DND-41 (cell line): ENCODE measurements around the gene TIMD4.

Experiments
- EZH2 ChIP-seq: IDR thresholded peaks from 3 replicates; pipeline ENCODE4 v1.6.1; 2012; ENCODE audit warnings: borderline replicate concordance, low read depth, mild to moderate bottlenecking, moderate library complexity, low read length, inconsistent platforms; ENCODE audit not compliant: severe bottlenecking
- TF ChIP-seq, protein P1 (sequence below): IDR thresholded peaks from 2 replicates; pipeline ENCODE4 v1.5.1; 2012; ENCODE audit warnings: borderline replicate concordance, low read length, moderate library complexity, mild to moderate bottlenecking; ENCODE audit not compliant: poor library complexity, severe bottlenecking; ENCODE audit errors: extremely low read depth

DNA sequence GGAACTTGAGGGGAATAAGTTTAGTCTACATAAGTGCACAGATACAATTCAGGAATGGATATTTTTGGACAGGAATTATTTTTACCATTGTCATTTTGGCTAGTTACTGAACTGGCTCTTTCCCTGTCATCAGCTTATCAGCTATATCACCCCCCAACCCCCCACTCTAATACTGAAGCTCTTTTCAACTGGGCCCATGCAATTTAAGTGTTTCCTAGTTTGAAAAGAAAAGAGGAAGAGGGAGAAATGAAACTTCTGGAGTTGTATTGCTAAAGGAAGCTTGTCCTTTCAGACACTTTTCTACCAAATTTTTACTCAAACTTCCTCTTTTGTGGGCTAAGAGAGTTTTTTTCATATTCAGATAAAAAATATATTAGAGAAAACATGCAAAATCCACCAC lies 18.5 kb upstream of the TIMD4 start:
- TF ChIP-seq, protein P1, sequence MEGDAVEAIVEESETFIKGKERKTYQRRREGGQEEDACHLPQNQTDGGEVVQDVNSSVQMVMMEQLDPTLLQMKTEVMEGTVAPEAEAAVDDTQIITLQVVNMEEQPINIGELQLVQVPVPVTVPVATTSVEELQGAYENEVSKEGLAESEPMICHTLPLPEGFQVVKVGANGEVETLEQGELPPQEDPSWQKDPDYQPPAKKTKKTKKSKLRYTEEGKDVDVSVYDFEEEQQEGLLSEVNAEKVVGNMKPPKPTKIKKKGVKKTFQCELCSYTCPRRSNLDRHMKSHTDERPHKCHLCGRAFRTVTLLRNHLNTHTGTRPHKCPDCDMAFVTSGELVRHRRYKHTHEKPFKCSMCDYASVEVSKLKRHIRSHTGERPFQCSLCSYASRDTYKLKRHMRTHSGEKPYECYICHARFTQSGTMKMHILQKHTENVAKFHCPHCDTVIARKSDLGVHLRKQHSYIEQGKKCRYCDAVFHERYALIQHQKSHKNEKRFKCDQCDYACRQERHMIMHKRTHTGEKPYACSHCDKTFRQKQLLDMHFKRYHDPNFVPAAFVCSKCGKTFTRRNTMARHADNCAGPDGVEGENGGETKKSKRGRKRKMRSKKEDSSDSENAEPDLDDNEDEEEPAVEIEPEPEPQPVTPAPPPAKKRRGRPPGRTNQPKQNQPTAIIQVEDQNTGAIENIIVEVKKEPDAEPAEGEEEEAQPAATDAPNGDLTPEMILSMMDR = no peak
- TF ChIP-seq EZH2 = no peak
